COLO668 (cell line): ENCODE measurements around the gene HJURP.

ENCODE experiments used
- DNase-seq: peaks from one replicate; lab custom pipeline; 2025; ENCODE audit not compliant: unreplicated experiment; lab: John Stamatoyannopoulos, UW

The HJURP gene

DNA sequence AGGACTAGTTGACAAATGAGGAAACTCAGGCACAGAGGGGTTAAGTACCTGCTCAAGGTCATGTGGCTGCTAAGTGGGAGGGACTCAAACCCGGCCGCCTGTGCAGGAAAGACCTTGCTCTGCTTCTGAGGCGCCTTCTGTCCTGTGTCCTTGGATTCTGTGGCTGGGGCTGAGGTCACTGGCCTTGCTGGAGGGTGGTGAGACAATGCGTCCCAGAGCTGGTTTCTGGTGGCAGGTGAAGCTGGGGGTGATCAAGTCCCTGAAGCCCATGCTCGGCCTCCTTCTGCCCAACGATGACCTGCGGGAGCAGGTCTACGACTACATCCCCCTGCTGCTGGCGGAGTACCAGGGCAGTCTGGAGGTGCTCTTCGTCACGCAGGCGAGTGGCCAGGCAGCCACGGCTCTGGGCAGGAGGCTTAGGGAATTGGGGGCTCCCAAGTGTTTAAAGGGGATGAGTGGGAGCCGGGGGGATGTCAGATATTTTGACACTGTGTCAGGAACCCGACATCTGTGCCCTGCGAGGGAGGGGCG is 60.1 kb downstream of the HJURP start:
- DNase-seq = no peak

DNA sequence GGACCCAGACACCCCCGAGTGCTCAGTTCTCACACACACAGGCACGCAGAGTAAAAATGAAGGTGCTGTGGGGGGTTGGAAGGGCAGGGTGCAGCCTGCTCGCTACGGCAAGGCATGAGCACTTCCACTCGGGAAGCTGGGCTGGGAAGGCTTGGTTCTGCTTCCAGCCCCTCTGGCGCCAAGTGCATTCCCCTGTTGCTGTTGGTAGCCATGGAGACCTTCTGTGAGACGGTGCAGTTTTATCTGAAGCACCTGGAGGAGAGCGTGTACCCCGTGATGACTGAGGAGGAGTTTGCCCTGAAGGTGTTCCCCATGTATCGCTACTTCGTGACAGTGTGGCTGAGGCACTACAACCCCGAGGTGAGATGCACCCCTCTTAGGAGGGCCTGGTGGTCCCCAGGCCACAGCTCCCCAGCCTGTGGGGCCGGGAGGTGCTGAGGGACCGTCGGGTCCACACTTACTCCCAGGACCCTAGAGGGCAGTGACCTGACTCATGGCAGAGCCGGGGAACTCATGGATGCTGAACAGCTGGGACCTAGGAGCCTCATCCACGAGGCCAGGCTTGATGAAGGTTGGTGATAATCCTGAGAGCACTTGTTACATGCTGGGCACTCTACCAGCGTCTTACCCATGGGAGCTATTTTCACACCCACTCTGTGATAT is 60.7 kb downstream of the HJURP start:
- DNase-seq = no peak

GRCh38 chr2:233792720-233793119 is 61.6 kb downstream of the HJURP start:
- no peak for DNase-seq

- DNase-seq = no peak
Measured at GRCh38 chr2:233791883-233792329, 62.4 kb downstream of the HJURP start.

DNA sequence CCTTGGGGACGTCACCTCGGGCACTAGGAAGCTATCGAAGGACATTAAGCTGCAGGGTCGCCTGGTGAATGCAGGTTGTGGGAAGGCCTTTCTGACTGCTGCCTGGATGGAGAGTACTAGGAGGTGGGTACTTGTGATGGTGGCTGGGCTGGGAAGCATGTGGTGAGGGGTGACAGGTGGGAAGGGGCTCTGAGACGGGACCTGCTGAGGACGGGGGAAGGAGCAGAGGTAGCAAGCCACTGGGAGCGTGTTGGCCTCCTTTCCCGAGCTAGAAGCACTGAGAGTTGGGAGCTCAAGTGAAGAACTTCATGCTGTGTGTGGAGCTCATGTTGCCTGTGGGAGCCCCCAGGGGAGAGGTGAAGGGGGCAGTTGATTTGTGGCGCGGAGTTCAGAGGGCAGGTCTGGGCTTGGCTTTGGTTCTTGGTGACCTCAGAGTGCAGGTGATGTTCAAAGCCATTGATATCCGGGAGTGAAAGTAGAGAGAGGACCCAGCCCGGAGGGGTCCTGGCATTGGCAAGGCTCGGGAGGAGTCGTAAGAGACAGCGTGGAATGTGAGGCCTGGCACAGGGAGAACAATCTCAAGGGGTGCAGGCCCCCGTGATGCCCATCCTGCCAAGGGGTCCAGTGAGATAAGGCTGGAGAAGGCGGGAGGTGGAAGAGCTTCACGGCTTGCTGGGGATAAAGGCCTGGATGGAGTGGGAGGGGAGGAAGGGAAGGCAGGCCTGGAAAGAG is 63.0 kb downstream of the HJURP start:
- DNase-seq = no peak

- no peak for DNase-seq
Measured at GRCh38 chr2:233789554-233789953, 64.8 kb downstream of the HJURP start.
